Measurements from ENCODE around the gene ZMYND10. TPM values are rescaled to one million over a fixed set of nuclear protein-coding genes. Genes with fewer than 3 reads are reported as not detected.
A peak's percentile ranks its signal among the peaks of the same experiment; 100 is the strongest.
"Not testable (repeated sequence)": the region's sequence is repeated elsewhere in the genome, so short reads cannot be mapped to it uniquely, and the experiment has no call there.

Gene ZMYND10
- total RNA-seq, 2 experiments from 2014 or later: 2.4 to 2.9 TPM

DNA sequence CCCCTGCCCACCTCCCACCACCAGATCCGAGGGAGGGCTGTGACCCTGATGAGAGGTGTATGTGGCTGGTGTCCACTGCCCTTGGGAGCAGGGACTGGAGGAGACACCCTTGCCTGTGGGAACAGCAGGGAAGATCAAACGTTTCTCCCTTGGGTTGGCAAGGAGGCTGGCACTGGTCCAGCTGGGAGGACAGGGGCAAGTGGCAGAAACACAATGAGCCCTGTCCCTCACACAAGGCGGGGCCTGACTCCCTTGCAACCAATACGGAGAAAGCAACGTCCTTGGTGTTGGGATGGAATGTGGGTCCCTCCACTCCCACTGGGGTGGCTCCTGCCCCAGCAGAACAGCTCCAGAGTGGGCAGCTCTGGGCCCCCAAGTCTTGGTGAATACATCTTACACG is 28.2 kb downstream of the ZMYND10 start:
- CTCF ChIA-PET: interaction anchor here (0.7 to 18.0 kb wide), 5 partner anchors 16 to 91 kb away, joined by 3 to 266 read pairs (median 6); partner anchors contain the start of genes HYAL1, HYAL3, IFRD2 and NAA80
- Mint-ChIP-seq H3K27ac (peak overlapping the region; percentile 91), H3K4me3 (no peak overlapping the region), H3K36me3 (peaks cover 3% of the 10 kb centered on the region), H3K9me3 (ENCODE audit: low read depth) (no peaks in the 10 kb centered on the region), H3K27me3 (no peaks in the 10 kb centered on the region), H3K4me1 (peaks cover 49% of the 10 kb centered on the region)
- no peak for ATAC-seq
- DNase-seq: peak; percentile 43

DNA sequence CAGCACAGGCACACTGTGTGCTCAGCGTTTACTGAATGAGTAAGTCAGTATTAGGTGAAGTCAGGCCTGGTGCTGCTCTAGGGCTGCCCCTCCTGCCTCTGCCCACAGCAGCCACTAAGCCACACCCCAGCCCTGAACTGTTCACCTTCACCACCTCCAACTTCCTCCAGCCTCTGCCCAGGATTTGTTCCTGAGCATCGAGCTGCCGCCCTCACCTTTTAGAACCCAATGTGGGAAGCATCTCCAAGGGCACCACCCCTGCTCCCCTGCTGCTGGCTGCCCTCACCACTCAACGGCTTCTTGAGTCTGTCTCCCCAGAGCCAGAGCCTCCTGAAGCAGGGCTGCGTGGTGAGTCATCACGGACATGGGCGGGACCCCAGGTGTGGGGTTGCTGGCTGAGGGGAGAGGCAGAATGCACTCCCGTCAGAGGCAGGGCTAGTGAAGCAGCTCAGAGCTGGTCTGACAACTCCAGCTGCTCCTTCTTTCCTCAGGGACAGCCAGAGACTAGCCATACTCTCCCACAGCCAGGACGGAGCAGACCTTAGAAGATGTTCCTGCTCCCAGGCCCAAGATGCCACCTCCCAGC is 28.8 kb downstream of the ZMYND10 start:
- Mint-ChIP-seq H3K36me3 (peaks cover 3% of the 10 kb centered on the region), H3K27ac (peak overlapping the region; percentile 91), H3K4me1 (peaks cover 48% of the 10 kb centered on the region)

DNA sequence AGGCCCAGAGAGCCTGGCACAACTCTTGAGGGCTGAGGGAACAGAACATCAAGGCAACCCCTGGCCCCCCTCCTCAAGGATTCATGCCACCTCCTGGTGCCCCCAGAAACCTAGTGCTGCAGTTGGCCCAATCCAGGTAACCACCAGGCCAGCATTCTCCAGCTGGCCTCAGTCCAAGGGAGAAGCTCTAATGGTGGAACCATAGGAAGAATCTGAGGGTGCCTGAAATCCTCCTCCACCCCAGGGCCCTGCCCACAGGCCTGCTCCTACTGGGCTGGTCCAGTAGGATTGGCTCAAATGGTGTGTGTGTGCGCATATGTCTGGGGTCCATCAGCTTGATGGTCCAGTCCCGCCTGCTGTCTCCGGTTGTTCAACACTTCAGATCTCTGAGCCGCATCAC is 30.7 kb downstream of the ZMYND10 start:
- H3K4me1 Mint-ChIP-seq: peaks cover 39% of the 10 kb centered on the region
- CTCF ChIA-PET: interaction anchor here (1.6 to 18.0 kb wide), 4 partner anchors 9 to 120 kb away, joined by 6 to 266 read pairs (median 8); partner anchors contain the start of genes HYAL1, HYAL3, IFRD2 and NAA80

More for the DNA sequence above, 28.8 kb downstream of the ZMYND10 start:
- peak overlapping the region; percentile 60 for H3K4me3 Mint-ChIP-seq
- H3K27me3 Mint-ChIP-seq: no peaks in the 10 kb centered on the region
- DNase-seq (peak; percentile 94), ATAC-seq (peak; percentile 82)
- H3K9me3 Mint-ChIP-seq (ENCODE audit: low read depth): no peaks in the 10 kb centered on the region
- CTCF ChIA-PET: interaction anchor here (0.6 to 18.0 kb wide), 7 partner anchors 17 to 122 kb away, joined by 3 to 266 read pairs (median 5); partner anchors contain the start of genes HYAL1, HYAL3, IFRD2 and NAA80

DNA sequence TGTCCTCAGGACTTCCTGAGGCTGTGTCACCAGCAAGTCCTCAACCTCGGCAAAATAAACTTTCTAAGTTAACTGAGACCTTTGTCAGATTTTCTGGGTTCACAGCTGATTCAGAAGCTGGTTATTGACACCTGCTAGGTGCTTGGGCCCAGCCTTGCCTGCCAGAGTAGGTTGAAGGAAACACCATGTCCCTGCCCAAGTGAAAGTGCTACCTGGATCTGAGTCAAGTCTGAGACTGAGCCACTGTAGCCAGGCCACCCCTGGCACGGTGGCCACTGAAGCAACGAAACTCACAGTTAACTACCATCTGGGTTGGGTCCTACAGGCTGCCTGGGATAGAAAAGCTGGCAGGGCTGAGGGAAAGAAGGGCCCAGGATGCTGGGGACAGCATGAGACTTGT is 31.2 kb downstream of the ZMYND10 start:
- no peak for ATAC-seq
- no peaks in the 10 kb centered on the region for H3K27me3 Mint-ChIP-seq
- DNase-seq: peak; percentile 39
- peaks cover 3% of the 10 kb centered on the region for H3K9me3 Mint-ChIP-seq (ENCODE audit: low read depth)
- H3K27ac Mint-ChIP-seq: peak overlapping the region; percentile 48
- peaks cover 8% of the 10 kb centered on the region for H3K36me3 Mint-ChIP-seq
- CTCF ChIA-PET: interaction anchor here (1.6 to 18.0 kb wide), 4 partner anchors 10 to 120 kb away, joined by 6 to 266 read pairs (median 8); partner anchors contain the start of genes HYAL1, HYAL3, IFRD2 and NAA80
- peaks cover 35% of the 10 kb centered on the region for H3K4me1 Mint-ChIP-seq
- H3K4me3 Mint-ChIP-seq: no peak overlapping the region

More for the DNA sequence above, 30.7 kb downstream of the ZMYND10 start:
- DNase-seq (peak; percentile 35), ATAC-seq (no peak)
- Mint-ChIP-seq H3K9me3 (ENCODE audit: low read depth) (peaks cover 1% of the 10 kb centered on the region), H3K27me3 (no peaks in the 10 kb centered on the region), H3K27ac (peak overlapping the region; percentile 48), H3K4me3 (no peak overlapping the region), H3K36me3 (peaks cover 4% of the 10 kb centered on the region)

DNA sequence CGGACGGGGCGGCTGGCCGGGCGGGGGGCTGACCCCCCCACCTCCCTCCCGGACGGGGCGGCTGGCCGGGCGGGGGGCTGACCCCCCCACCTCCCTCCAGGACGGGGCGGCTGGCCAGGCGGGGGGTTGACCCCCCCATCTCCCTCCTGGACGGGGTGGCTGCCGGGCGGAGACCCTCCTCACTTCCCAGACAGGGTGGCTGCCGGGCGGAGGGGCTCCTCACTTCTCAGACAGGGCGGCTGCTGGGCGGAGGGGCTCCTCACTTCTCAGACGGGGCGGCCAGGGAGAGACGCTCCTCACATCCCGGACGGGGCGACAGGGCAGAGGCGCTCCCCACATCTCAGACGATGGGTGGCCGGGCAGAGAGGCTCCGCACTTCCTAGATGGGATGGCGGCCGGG is 33.5 kb downstream of the ZMYND10 start:
- ATAC-seq; H3K9me3 Mint-ChIP-seq (ENCODE audit: low read depth); H3K36me3 Mint-ChIP-seq; H3K27me3 Mint-ChIP-seq; H3K27ac Mint-ChIP-seq; DNase-seq; H3K4me3 Mint-ChIP-seq: not testable (repeated sequence)
- CTCF ChIA-PET: interaction anchor here (1.1 kb wide), 1 partner anchor 16 kb away, joined by 3 read pairs; the partner anchor contains the start of gene TUSC2
- peaks cover 23% of the 10 kb centered on the region for H3K4me1 Mint-ChIP-seq

DNA sequence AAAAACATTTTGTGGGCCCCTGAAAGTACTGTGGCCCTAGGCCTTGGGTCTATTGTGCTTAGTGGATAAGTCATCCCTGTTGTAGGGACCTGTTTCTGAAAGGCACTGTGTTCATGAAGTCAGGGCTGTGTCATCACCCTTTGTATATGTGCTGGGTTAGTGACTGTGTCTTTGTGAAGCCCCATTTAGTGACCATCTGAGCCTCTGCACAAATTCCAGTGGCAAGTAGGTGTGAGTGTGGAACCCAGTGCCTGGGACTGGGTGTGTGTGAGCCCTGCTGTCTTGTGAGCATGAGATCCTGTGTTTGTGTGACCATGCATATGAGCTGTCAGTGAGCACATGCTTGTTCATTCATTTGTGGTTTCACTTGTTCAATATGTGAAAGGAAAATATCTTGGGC is 40.9 kb downstream of the ZMYND10 start:
- no peak overlapping the region for H3K4me3 Mint-ChIP-seq
- no peaks in the 10 kb centered on the region for H3K9me3 Mint-ChIP-seq (ENCODE audit: low read depth)
- no peaks in the 10 kb centered on the region for H3K27me3 Mint-ChIP-seq
- no peak for ATAC-seq
- no peak for DNase-seq
- peaks cover 17% of the 10 kb centered on the region for H3K4me1 Mint-ChIP-seq
- H3K27ac Mint-ChIP-seq: no peak overlapping the region
- CTCF ChIA-PET: interaction anchor here (1.1 to 17.4 kb wide), 2 partner anchors 17 to 30 kb away, joined by 3 to 266 read pairs; partner anchors contain the start of genes HYAL2 and TUSC2
- H3K36me3 Mint-ChIP-seq: peaks cover 2% of the 10 kb centered on the region

DNA sequence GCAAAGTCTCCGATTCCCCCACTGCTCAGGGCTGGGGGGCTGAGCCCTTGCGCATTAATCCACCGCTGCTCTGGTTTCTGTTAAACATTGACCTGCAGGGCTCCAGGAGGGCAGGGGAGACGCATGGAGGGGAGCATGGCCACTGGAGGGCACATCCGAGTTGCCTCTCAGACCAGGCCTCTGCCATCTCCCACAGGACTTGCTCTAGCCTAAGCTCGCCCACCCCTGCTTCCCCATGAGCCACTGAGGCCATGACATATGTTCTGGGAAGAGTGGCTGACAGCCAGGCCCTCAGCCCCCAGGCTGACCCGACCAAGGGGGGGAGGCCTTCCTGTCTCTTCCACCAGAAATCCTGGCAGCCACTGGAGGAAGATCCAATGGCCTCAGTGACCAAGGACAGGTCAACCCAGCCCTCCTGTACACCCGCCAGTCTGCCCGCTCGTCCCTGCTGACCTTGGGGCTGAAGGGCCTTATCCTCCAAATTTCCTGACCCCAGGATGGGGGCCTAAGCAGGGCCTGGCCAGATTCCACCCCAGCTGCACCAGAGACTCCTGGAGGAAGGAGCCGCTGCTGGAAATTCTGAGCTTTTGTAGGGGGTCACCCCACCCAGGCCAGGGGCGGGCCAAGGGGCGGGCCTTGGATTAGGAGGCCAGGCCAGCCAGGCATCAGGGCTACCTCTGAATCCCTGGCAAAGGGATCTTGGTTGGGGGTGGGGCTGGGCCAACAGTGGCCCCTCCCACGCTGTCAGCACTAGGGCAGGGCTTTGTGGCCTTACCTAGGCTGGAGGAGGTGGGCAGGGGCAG is 42.3 kb downstream of the ZMYND10 start, which contains the start of gene HYAL1:
TSS of gene HYAL1 (minus strand) at position 562 of the 803 bp plus-strand sequence. CDS start 618 bp downstream, outside the sequence.
- H3K4me1 Mint-ChIP-seq: peaks cover 18% of the 10 kb centered on the region
- ATAC-seq: no peak
- peaks cover under 1% of the 10 kb centered on the region for H3K36me3 Mint-ChIP-seq
- H3K27me3 Mint-ChIP-seq: no peaks in the 10 kb centered on the region
- no peaks in the 10 kb centered on the region for H3K9me3 Mint-ChIP-seq (ENCODE audit: low read depth)
- no peak for DNase-seq
- H3K27ac Mint-ChIP-seq: no peak within 1 kb of the TSS
- no peak within 1 kb of the TSS for H3K4me3 Mint-ChIP-seq
- CTCF ChIA-PET: interaction anchor here (17.4 kb wide), 1 partner anchor 18 kb away, joined by 266 read pairs; the partner anchor contains the start of genes HYAL2 and TUSC2

DNA sequence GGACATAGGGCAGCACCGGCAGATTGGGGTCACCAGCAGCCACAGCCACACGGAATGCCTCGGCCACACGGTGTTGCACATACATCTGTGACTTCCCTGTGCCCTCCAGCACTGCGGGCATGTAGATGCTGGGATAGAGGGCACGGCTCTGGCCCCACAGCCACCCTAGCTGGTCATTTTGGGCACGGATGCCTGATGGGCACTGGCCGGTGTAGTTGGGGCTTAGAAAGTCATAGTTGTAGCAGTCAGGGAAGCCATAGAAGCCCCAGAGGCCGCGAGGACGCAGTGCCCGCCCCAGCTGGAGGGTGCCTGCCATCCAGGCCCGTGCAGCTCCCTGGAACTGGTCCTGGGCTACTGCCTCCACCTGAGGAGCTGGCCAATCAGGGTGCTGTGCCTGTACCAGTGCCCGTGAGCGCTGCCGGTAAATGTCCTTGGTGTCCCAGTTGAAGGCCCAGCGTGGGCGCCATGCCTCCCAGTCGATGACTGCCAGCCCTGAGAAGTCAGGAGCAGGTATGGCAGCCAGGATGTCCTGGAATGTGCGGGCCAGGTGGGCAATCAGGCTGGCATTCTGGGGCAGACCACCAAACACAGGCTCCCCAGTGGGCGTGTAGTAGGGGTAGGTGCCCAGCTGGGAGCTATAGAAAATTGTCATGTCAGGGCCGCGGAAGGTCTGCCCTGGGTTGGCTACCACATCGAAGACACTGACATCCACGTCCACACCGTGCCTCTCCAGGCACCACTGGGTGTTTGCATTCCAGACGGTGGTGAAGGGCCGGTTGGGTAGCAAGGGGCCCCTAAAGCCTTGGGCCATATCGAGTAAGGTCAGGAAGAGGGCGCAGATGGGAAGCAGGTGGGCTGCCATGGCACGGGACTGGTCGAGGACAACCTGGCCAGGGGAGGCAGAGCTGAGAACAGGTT is 43.2 kb downstream of the ZMYND10 start:
- H3K27me3 Mint-ChIP-seq: no peaks in the 10 kb centered on the region
- H3K27ac Mint-ChIP-seq: no peak overlapping the region
- H3K4me3 Mint-ChIP-seq: no peak overlapping the region
- ATAC-seq: no peak
- H3K9me3 Mint-ChIP-seq (ENCODE audit: low read depth): no peaks in the 10 kb centered on the region
- peaks cover 25% of the 10 kb centered on the region for H3K4me1 Mint-ChIP-seq
- peaks cover 1% of the 10 kb centered on the region for H3K36me3 Mint-ChIP-seq
- no peak for DNase-seq
- CTCF ChIA-PET: interaction anchor here (0.5 to 17.4 kb wide), 2 partner anchors 19 to 630 kb away, joined by 4 to 266 read pairs; partner anchors contain the start of genes HYAL2 and TUSC2

DNA sequence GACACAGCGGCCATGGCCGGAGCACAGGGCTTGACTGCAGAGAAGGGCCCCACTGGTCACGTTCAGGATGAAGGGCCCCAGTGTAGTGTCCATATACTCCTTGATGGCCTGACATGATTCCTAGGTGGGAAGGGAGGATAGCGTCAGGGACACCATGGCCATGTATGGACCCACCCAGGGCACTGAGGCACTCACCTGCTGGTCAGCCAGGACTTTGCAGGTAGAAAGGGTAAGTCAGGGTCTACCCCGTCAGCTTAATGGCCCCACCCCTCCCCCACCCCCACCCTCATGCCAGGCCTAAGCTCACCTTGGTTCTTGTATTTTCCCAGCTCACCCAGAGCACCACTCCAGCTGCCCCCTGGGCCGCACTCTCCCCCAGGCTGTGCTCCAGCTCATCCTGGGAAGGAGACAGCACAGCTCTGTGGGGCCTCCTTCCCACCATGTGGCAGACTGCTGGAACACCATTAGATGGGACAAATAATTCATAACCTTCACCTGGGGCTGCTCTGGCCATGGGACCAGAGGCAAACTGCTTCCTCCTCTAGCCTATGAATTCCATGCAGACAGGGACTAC is 44.8 kb downstream of the ZMYND10 start:
- Mint-ChIP-seq H3K36me3 (peaks cover 5% of the 10 kb centered on the region), H3K9me3 (ENCODE audit: low read depth) (no peaks in the 10 kb centered on the region), H3K4me1 (peaks cover 27% of the 10 kb centered on the region), H3K4me3 (peak overlapping the region; percentile 96), H3K27me3 (no peaks in the 10 kb centered on the region), H3K27ac (peak overlapping the region; percentile 99)
- no peak for ATAC-seq
- CTCF ChIA-PET: interaction anchor here (1.8 to 17.4 kb wide), 2 partner anchors 21 to 36 kb away, joined by 12 to 266 read pairs; partner anchors contain the start of genes HYAL2 and TUSC2
- DNase-seq: peak; percentile 40

DNA sequence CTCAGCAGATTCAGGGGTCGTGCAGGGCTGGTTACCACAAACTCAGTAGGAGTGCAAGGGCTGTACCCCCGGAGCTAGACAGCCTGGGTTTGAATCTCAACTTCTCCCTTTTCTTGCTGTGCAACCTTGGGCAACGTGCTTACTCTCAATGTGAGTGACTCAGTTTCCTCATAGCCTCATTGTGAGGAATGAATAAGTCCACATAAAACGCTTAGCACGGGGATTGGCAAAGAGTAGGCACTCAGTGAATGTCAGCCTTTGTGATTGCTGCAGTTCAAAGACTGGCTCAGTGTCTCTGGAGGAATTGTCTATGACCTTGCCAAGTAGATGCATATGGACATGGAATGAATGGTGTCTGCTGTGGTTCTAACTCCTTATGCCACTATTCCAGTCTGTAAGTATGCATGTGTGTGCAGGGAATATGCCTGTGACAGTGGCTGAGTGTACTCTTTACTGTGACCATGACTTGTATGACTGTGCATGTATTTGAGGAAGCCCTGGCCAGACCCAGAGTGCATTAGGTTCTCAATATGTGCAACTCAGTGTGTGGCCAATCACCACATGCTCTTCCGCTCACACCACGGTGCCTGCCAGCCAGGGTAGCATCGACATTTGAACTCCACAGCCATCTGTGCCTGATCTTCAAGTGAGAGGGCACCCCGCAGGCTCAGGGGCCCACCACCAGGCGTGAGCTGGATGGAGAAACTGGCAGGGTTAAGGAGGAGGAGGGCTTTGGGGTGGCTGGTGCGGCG is 45.4 kb downstream of the ZMYND10 start:
- peaks cover 27% of the 10 kb centered on the region for H3K4me1 Mint-ChIP-seq
- no peak for ATAC-seq
- H3K27ac Mint-ChIP-seq: peak overlapping the region; percentile 99
- CTCF ChIA-PET: interaction anchor here (0.8 to 17.4 kb wide), 14 partner anchors 21 to 105 kb away, joined by 3 to 266 read pairs (median 6); partner anchors contain the start of genes HYAL2, RASSF1 and TUSC2
- H3K36me3 Mint-ChIP-seq: peaks cover 5% of the 10 kb centered on the region
- peak overlapping the region; percentile 96 for H3K4me3 Mint-ChIP-seq
- no peaks in the 10 kb centered on the region for H3K27me3 Mint-ChIP-seq
- no peaks in the 10 kb centered on the region for H3K9me3 Mint-ChIP-seq (ENCODE audit: low read depth)
- DNase-seq: peak; percentile 60

DNA sequence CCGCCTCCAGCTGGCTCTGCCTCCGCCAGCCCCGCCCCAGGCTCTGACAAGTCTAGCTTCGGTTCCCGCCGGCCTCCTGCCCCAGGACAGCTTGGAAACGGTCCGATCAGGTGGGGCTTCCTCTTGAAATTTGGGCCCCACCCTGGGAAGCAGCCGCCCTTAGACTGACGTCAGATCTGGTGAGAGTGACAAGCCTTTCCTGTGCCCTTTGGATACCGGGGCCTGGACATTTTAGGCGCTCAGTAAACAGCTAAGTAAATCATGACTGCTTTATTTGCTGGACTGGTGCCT is 45.9 kb downstream of the ZMYND10 start:
- CTCF ChIA-PET: interaction anchor here (0.7 to 17.4 kb wide), 15 partner anchors 20 to 105 kb away, joined by 3 to 266 read pairs (median 5); partner anchors contain the start of genes HYAL2, RASSF1 and TUSC2
- Mint-ChIP-seq H3K4me3 (peak overlapping the region; percentile 96), H3K36me3 (peaks cover 5% of the 10 kb centered on the region), H3K9me3 (ENCODE audit: low read depth) (no peaks in the 10 kb centered on the region), H3K27ac (peak overlapping the region; percentile 99), H3K4me1 (peaks cover 24% of the 10 kb centered on the region), H3K27me3 (no peaks in the 10 kb centered on the region)
- DNase-seq (no peak), ATAC-seq (no peak)

Measured in activated CD8-positive, alpha-beta memory T cell treated with anti-CD3 and anti-CD28 coated beads, Interleukin-2, amount 10 ng/mL, durations not matched to agents 7 days and 5 days (primary cell).